Thoracic aorta (tissue), 2 donors: ENCODE measurements around the gene LDLRAD3. TPM values are rescaled to one million over a fixed set of nuclear protein-coding genes. Genes with fewer than 3 reads are reported as not detected.

Experiments
- ATAC-seq: fragments of 150-250 bp; one replicate; pipeline ENCODE4 v1.8.0; 2017; ENCODE audit warnings: low read depth; ENCODE audit not compliant: insufficient number of reproducible peaks, low FRiP score
- DNase-seq: peaks from one replicate; pipeline ENCODE4 v3.0.0-alpha.2; 2020; ENCODE audit warnings: low spot score
- H3K27ac ChIP-seq, 2 donors: fragments of 200-600 bp; sonication (generic); 1 replicate in 1 of 2; 2 replicates in 1 of 2; pipeline ENCODE4 v1.5.1; 2016; ENCODE audit warnings: mild to moderate bottlenecking in 2 of 2, moderate library complexity in 2 of 2
- H3K27me3 ChIP-seq: fragments of 200-600 bp; sonication (generic); replicated peaks from 2 replicates; pipeline ENCODE4 v1.6.0; 2016; ENCODE audit warnings: mild to moderate bottlenecking; ENCODE audit not compliant: insufficient read depth
- H3K36me3 ChIP-seq: fragments of 200-600 bp; sonication (generic); one replicate; pipeline ENCODE4 v1.5.1; 2016
- H3K4me1 ChIP-seq, 2 donors: fragments of 200-600 bp; sonication (generic); 1 replicate in 1 of 2; 2 replicates in 1 of 2; pipeline versions ENCODE4 v1.5.1 to v1.6.0; 2016; ENCODE audit warnings: low read depth in 2 of 2, mild to moderate bottlenecking in 1 of 2; ENCODE audit not compliant: control insufficient read depth in 1 of 2
- H3K4me3 ChIP-seq: fragments of 200-600 bp; sonication (generic); 2 replicates; pipeline ENCODE4 v1.5.1; 2016; ENCODE audit warnings: mild to moderate bottlenecking
- H3K9me3 ChIP-seq: fragments of 200-600 bp; sonication (generic); 2 replicates; pipeline ENCODE4 v1.5.1; 2016
- total RNA-seq, 2 donors: library from RNA; depleted of rRNA; stranded (reverse); fragments of >200 nt; gene quantifications; one replicate each; pipeline versions ENCODE4 v1.1.0 to v1.2.3, GENCODE V29; 2016
- TF ChIP-seq, protein P1 (sequence below): fragments of 200-600 bp; sonication (generic); IDR thresholded peaks from one replicate; pipeline ENCODE4 v1.5.1; 2019; ENCODE audit warnings: antibody characterized with exemption

The LDLRAD3 gene
- total RNA-seq, 2 donors from 2014 or later = 6.1 to 17.2 TPM

DNA sequence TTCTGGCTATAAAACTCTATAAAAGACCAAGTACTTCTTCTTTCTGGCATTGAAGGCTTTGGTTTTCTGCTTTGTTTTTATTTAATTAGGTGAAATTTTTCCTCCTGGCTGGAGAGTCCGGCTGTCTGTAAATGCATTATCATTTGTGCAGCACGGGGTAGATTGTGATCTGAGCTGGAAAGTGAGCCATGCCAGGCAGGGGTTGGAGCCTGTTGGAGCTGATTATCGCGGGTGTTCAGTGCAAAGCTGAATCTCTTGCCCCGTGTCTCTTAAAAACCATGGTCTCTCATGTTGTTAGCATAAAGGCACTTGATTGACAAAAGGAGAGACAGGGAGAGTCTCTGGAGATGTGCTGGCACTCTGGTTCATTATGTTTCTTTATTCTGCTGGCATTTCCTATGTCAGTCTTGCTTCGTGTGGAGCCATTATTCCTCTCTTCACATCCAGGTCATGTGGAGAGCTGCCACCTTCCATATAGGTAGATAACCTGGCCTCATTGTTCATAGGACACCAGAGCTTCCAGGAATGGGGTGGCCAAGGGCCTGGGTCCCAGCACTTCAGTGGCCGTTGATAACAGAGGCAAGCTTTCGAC lies 75.2 kb downstream of the LDLRAD3 start:
- DNase-seq (no peak), ATAC-seq (no peak)
- Histone ChIP-seq H3K9me3 (no peaks in the 10 kb centered on the region), H3K4me3 (no peak overlapping the region), H3K27ac (no peak overlapping the region), H3K36me3 (no peaks in the 10 kb centered on the region), H3K4me1 (peaks cover 5 to 21% of the 10 kb centered on the region in 2 donors), H3K27me3 (no peaks in the 10 kb centered on the region)
- TF ChIP-seq, protein P1, sequence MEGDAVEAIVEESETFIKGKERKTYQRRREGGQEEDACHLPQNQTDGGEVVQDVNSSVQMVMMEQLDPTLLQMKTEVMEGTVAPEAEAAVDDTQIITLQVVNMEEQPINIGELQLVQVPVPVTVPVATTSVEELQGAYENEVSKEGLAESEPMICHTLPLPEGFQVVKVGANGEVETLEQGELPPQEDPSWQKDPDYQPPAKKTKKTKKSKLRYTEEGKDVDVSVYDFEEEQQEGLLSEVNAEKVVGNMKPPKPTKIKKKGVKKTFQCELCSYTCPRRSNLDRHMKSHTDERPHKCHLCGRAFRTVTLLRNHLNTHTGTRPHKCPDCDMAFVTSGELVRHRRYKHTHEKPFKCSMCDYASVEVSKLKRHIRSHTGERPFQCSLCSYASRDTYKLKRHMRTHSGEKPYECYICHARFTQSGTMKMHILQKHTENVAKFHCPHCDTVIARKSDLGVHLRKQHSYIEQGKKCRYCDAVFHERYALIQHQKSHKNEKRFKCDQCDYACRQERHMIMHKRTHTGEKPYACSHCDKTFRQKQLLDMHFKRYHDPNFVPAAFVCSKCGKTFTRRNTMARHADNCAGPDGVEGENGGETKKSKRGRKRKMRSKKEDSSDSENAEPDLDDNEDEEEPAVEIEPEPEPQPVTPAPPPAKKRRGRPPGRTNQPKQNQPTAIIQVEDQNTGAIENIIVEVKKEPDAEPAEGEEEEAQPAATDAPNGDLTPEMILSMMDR = no peak

DNA sequence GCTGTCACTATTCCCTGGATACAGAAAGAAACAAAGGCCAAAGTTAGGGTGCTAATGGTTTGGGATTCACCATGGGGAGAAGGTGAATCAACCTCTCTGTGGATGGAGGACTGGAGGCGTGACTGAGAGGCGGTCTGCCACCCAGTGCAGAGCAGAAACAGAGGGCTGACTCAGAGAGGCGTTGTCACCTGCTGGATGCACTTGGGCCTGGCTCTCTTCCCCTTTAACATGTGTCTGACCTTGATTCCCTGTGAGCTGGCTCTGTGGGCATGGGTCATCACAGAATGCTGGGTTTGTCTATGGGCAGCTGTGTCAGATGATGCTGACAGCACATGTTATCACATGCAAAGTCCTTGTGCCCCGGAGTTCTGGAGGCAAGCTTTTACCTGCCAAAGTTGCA lies 75.9 kb downstream of the LDLRAD3 start:
- no peak for DNase-seq
- Histone ChIP-seq H3K9me3 (no peaks in the 10 kb centered on the region), H3K36me3 (no peaks in the 10 kb centered on the region), H3K27me3 (no peaks in the 10 kb centered on the region), H3K4me1 (peaks cover 5 to 19% of the 10 kb centered on the region in 2 donors), H3K4me3 (no peak overlapping the region), H3K27ac (no peak overlapping the region)
- TF ChIP-seq, protein P1 = no peak
- no peak for ATAC-seq

DNA sequence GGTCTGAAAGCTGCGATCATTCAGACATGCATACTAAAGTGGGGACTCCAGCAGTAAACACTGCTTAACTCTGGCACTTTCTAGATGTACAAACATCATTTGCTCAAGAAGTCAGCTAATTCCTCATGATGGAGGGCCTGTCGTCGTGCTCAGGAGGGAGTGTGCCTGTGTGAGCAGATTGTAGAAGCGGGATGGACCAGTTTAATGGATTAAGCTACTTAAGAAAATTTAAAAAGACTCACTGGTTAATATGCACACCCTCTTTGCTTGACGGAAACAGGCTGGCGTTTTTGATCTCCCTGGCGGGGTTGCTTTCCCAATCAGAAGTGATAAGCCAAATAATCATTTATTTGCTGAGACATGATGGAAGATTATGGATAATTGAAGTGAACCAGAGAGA lies 79.0 kb downstream of the LDLRAD3 start:
- Histone ChIP-seq H3K27me3 (no peaks in the 10 kb centered on the region), H3K9me3 (no peaks in the 10 kb centered on the region), H3K4me1 (no peaks in the 10 kb centered on the region), H3K36me3 (no peaks in the 10 kb centered on the region), H3K27ac (no peak overlapping the region), H3K4me3 (no peak overlapping the region)
- TF ChIP-seq, protein P1 = no peak
- no peak for ATAC-seq
- DNase-seq = no peak

DNA sequence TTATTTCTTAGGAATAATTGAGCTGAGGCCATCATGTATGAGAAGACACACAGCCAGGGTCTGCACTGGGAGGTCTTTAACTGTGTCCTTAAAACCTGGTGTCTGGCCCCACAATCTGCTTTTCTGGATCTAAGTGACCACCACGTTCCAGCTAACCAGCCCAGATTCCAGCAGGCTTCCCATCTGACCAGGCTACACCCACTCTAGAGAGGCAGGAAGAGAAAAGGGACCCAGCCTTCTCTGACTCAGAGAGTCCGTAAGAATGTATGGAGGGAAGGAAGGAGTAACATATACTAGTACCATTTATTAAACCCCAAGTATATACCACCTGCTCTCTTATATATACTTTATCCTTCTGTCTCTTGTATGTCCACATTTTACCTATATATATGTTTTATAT lies 80.1 kb downstream of the LDLRAD3 start:
- H3K9me3 ChIP-seq = no peaks in the 10 kb centered on the region
- DNase-seq (no peak), ATAC-seq (no peak)
- no peak overlapping the region for H3K4me3 ChIP-seq
- H3K36me3 ChIP-seq = no peaks in the 10 kb centered on the region
- no peak overlapping the region for H3K27ac ChIP-seq
- no peaks in the 10 kb centered on the region for H3K4me1 ChIP-seq
- H3K27me3 ChIP-seq = no peaks in the 10 kb centered on the region
- TF ChIP-seq, protein P1 = no peak

DNA sequence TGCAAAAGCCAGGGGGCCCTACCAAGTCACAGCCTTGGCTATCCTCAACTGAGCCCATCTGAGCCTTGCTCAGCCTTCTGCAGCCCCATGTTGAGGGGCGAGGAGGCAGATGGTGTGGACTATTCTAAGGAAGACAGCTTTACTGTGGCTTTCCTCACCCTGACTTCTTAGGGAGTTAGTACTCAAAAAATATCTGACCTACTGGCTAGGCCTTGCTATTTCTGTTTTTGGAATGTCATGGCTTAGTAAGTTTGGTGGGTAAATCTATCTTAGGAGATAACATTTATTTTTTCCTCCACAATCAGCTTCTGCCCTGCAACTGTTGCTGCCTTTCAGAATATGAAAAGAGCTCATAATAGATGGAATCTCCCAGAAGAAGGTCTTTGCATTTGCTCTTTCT lies 80.9 kb downstream of the LDLRAD3 start:
- no peaks in the 10 kb centered on the region for H3K4me1 ChIP-seq
- no peaks in the 10 kb centered on the region for H3K9me3 ChIP-seq
- ATAC-seq (no peak), DNase-seq (no peak)
- H3K4me3 ChIP-seq = no peak overlapping the region
- no peak overlapping the region for H3K27ac ChIP-seq
- TF ChIP-seq, protein P1 = no peak
- no peaks in the 10 kb centered on the region for H3K27me3 ChIP-seq
- no peaks in the 10 kb centered on the region for H3K36me3 ChIP-seq
